A549 (cell line): ENCODE measurements around the gene MARCO. TPM values are rescaled to one million over a fixed set of nuclear protein-coding genes. Genes with fewer than 3 reads are reported as not detected.
"Not testable (repeated sequence)": the region's sequence is repeated elsewhere in the genome, so short reads cannot be mapped to it uniquely, and the experiment has no call there.

Experiments
- ATAC-seq, 2 experiments: fragments of 200-7000 bp in 1 of 2; fragments of >200 bp in 1 of 2; cut with Nextera tagmentation in 1 of 2; cut with Tn5 transposase in 1 of 2; 3 replicates each; pipeline versions ENCODE4 v1.8.0 to v1.9.1; 2018 to 2020; ENCODE audit warnings: mild to moderate bottlenecking in 1 of 2, moderate library complexity in 1 of 2
- CTCF ChIA-PET: fragments of 300-600 bp; sonication (Branson Sonifier 250); formaldehyde crosslinking; extraction: SDS; loops from one replicate; lab custom pipeline; 2021; ENCODE audit warnings: antibody characterized with exemption, inconsistent platforms; lab: Yijun Ruan, JAX
- POLR2A ChIA-PET: fragments of 350-600 bp; formaldehyde crosslinking; extraction: SDS; loops from one replicate; lab custom pipeline; 2021; ENCODE audit warnings: antibody characterized with exemption, inconsistent platforms; lab: Yijun Ruan, JAX
- DNase-seq, 2 experiments: peaks; one replicate each; pipeline versions ENCODE4 v3.0.0 to v3.0.0-alpha.2; 2011 to 2016; ENCODE audit warnings: low read depth in 1 of 2, low spot score in 1 of 2
- FAIRE-seq: peaks from 2 replicates; lab custom pipeline; 2011; peaks lifted over from hg19 to GRCh38; lab: Jason Lieb, UNC
- H3K27ac ChIP-seq, 2 experiments: fragments of >200 bp; sonication (Bioruptor Twin); formaldehyde crosslinking; 3 replicates each; pipeline ENCODE4 v1.5.1; 2016 to 2017
- H3K4me1 ChIP-seq: fragments of >200 bp; sonication (Bioruptor Twin); formaldehyde crosslinking; 3 replicates; pipeline ENCODE4 v1.6.1; 2016
- H3K4me2 ChIP-seq: fragments of >200 bp; sonication (Bioruptor Twin); formaldehyde crosslinking; 3 replicates; pipeline ENCODE4 v1.6.1; 2016
- H3K4me3 ChIP-seq: fragments of >200 bp; sonication (Bioruptor Twin); formaldehyde crosslinking; 3 replicates; pipeline ENCODE4 v1.5.1; 2016
- H3K9me3 ChIP-seq: fragments of >200 bp; sonication (Bioruptor Twin); formaldehyde crosslinking; 3 replicates; pipeline ENCODE4 v1.6.1; 2016
- CEBPB ChIP-seq, 2 experiments: fragments of >200 bp in 1 of 2; sonication (Bioruptor Twin) in 1 of 2; formaldehyde crosslinking in 1 of 2; IDR thresholded peaks; 2 replicates each; pipeline ENCODE4 v1.6.1; 2012 to 2016
- CHD2 ChIP-seq: fragments of 150-350 bp; IDR thresholded peaks from 2 replicates; pipeline ENCODE4 v1.6.1; 2014; ENCODE audit warnings: low read length; ENCODE audit not compliant: partially characterized antibody
- CHD4 ChIP-seq: fragments of 200-600 bp; sonication (generic); IDR thresholded peaks from 2 replicates; pipeline ENCODE4 v1.6.1; 2016; ENCODE audit warnings: antibody characterized with exemption, mild to moderate bottlenecking, borderline replicate concordance
- E2F6 ChIP-seq: IDR thresholded peaks from 2 replicates; pipeline ENCODE4 v1.6.1; 2012; ENCODE audit warnings: low read depth, borderline replicate concordance
- EHMT2 ChIP-seq: fragments of 200-600 bp; sonication (generic); IDR thresholded peaks from 2 replicates; pipeline ENCODE4 v1.6.1; 2016; ENCODE audit warnings: antibody characterized with exemption, low read depth, mild to moderate bottlenecking, moderate library complexity
- ELK1 ChIP-seq: fragments of 150-350 bp; IDR thresholded peaks from 2 replicates; pipeline ENCODE4 v1.6.1; 2014; ENCODE audit warnings: low read depth, mild to moderate bottlenecking, low read length
- HDAC2 ChIP-seq: fragments of 200-600 bp; sonication (generic); IDR thresholded peaks from 2 replicates; pipeline ENCODE4 v1.6.1; 2016
- JUN ChIP-seq, 2 experiments: fragments of >200 bp; sonication (Bioruptor Twin); formaldehyde crosslinking; IDR thresholded peaks; 2 replicates in 1 of 2; 3 replicates in 1 of 2; pipeline ENCODE4 v1.6.1; 2016 to 2017
- JUNB ChIP-seq: fragments of >200 bp; sonication (Bioruptor Twin); formaldehyde crosslinking; IDR thresholded peaks from 2 replicates; pipeline ENCODE4 v1.6.1; 2016
- KDM5A ChIP-seq: fragments of 200-600 bp; sonication (generic); IDR thresholded peaks from 2 replicates; pipeline ENCODE4 v1.6.1; 2016; ENCODE audit warnings: antibody characterized with exemption, mild to moderate bottlenecking
- MAFK ChIP-seq: fragments of 450-650 bp; IDR thresholded peaks from 2 replicates; pipeline ENCODE4 v1.6.1; 2014; ENCODE audit not compliant: partially characterized antibody
- MAZ ChIP-seq: fragments of 150-350 bp; IDR thresholded peaks from 2 replicates; pipeline ENCODE4 v1.6.1; 2014; ENCODE audit warnings: antibody characterized with exemption, low read depth, low read length, borderline replicate concordance
- MYC ChIP-seq: IDR thresholded peaks from 2 replicates; pipeline ENCODE4 v1.6.1; 2012; ENCODE audit warnings: mild to moderate bottlenecking, inconsistent platforms, low read length, improper control_type of control experiment, borderline replicate concordance
- POLR2AphosphoS2 ChIP-seq: conservative IDR thresholded peaks from 2 replicates; pipeline ENCODE4 v1.6.1; 2012; ENCODE audit warnings: low read length, improper control_type of control experiment, inconsistent platforms
- SREBF2 ChIP-seq: fragments of 450-650 bp; IDR thresholded peaks from 2 replicates; pipeline ENCODE4 v1.6.1; 2014; ENCODE audit warnings: mild to moderate bottlenecking, moderate library complexity
- WGBS: methylation state at CpG from one replicate; pipeline ENCODE4 v1.1.6; 2017; ENCODE audit errors: missing lambda C conversion rate; 5-methylcytosine and 5-hydroxymethylcytosine counted together
- polyA plus RNA-seq, 4 experiments: library from polyadenylated mRNA; depleted of rRNA in 3 of 4; stranded (reverse); fragments of >200 nt; fragmentation: RNase III in 1 of 4; extraction: RNeasy Plus Mini Kit Qiagen cat#74134 plus additional on column Dnase treatment in 1 of 4; gene quantifications; 2 replicates in 3 of 4; 3 replicates in 1 of 4; pipeline ENCODE4 v1.2.3, GENCODE V29; 2011 to 2017

Gene MARCO
- polyA plus RNA-seq, 2 of the 4 experiments (the other 2 are of a cell fraction) = 0.05 TPM; not detected in 1

GRCh38 chr2:118994172-118994700 is 52.2 kb downstream of the MARCO start:
- Histone ChIP-seq H3K9me3 (no peaks in the 10 kb centered on the region), H3K4me2 (no peak overlapping the region), H3K27ac (no peak overlapping the region), H3K4me3 (no peak overlapping the region)
- DNase-seq (no peak), ATAC-seq (no peak), FAIRE-seq (no peak)
- POLR2A ChIA-PET = no interaction called here
- 23% methylated on average over 10 of the region's 14 CpGs for WGBS
- TF ChIP-seq SREBF2 (no peak), E2F6 (no peak), CEBPB (IDR thresholded peaks at IDR 0.05) (no peak), HDAC2 (no peak)
- TF ChIP-seq, all 56 proteins: peak for 0
- CTCF ChIA-PET = interaction anchor here (0.7 kb wide), 1 partner anchor 9 kb away, joined by 4 read pairs; no protein-coding TSS in a partner anchor
- no peaks in the 10 kb centered on the region for H3K4me1 ChIP-seq

GRCh38 chr2:118994778-118995177 is 52.8 kb downstream of the MARCO start:
- POLR2A ChIA-PET = no interaction called here
- WGBS = 6% methylated on average over 2 of the region's 2 CpGs
- no peak for DNase-seq
- no peaks in the 10 kb centered on the region for H3K9me3 ChIP-seq
- ATAC-seq = no peak
- CTCF ChIA-PET = interaction anchor here (0.7 kb wide), 1 partner anchor 9 kb away, joined by 4 read pairs; no protein-coding TSS in a partner anchor
- TF ChIP-seq JUNB = no peak
- TF ChIP-seq POLR2AphosphoS2 = no peak
- no peak for TF ChIP-seq JUN (IDR thresholded peaks at IDR 0.05)
- no peak for TF ChIP-seq MAZ
- no peak for TF ChIP-seq EHMT2
- no peak for TF ChIP-seq MAFK
- TF ChIP-seq MYC = no peak
- TF ChIP-seq CHD2 = no peak
- TF ChIP-seq, all 56 proteins: peak for 0
- H3K4me3 ChIP-seq = no peak overlapping the region
- no peaks in the 10 kb centered on the region for H3K4me1 ChIP-seq
- H3K4me2 ChIP-seq = no peak overlapping the region
- FAIRE-seq = no peak
- H3K27ac ChIP-seq = no peak overlapping the region

- H3K9me3 ChIP-seq, POLR2A ChIA-PET, H3K4me1 ChIP-seq, DNase-seq, H3K4me3 ChIP-seq, H3K27ac ChIP-seq, ATAC-seq, H3K4me2 ChIP-seq, FAIRE-seq: not testable (repeated sequence)
- 0% methylated on average over 2 of the region's 4 CpGs for WGBS
- CTCF ChIA-PET = interaction anchor here (1.1 to 1.5 kb wide), 2 partner anchors 121 to 957 kb away, joined by 3 read pairs; no protein-coding TSS in a partner anchor
Measured at GRCh38 chr2:119003856-119004255, 61.9 kb downstream of the MARCO start.

GRCh38 chr2:119004602-119005001 is 62.6 kb downstream of the MARCO start:
- Histone ChIP-seq H3K27ac (no peak overlapping the region), H3K4me2 (no peak overlapping the region), H3K4me3 (no peak overlapping the region)
- no peak for TF ChIP-seq POLR2AphosphoS2
- TF ChIP-seq, all 56 proteins: peak for 0
- ATAC-seq (no peak), FAIRE-seq (no peak), DNase-seq (no peak)
- WGBS = 10% methylated on average over 3 of the region's 3 CpGs
- peaks cover 3% of the 10 kb centered on the region; the same call in 1 of the 3 replicates for H3K9me3 ChIP-seq
- H3K4me1 ChIP-seq = no peaks in the 10 kb centered on the region
- ChIA-PET CTCF (interaction anchor here (0.9 to 1.5 kb wide), 3 partner anchors 22 to 958 kb away, joined by 3 read pairs; no protein-coding TSS in a partner anchor), POLR2A (no interaction called here)

GRCh38 chr2:119005051-119005450 is 63.1 kb downstream of the MARCO start:
- Histone ChIP-seq H3K4me2 (no peak overlapping the region), H3K27ac (no peak overlapping the region), H3K4me3 (no peak overlapping the region), H3K9me3 (peaks cover 3% of the 10 kb centered on the region; the same call in 1 of the 3 replicates), H3K4me1 (no peaks in the 10 kb centered on the region)
- no peak for ATAC-seq
- ChIA-PET POLR2A (no interaction called here), CTCF (interaction anchor here (0.9 to 1.9 kb wide), 4 partner anchors 21 to 959 kb away, joined by 3 to 4 read pairs (median 3); no protein-coding TSS in a partner anchor)
- 37% methylated on average over 5 of the region's 5 CpGs for WGBS
- no peak for DNase-seq
- TF ChIP-seq CHD4 (no peak), ELK1 (no peak), KDM5A (no peak)
- FAIRE-seq = no peak
